ENCODE results near the gene FGF2.

FGF2 gene

DNA sequence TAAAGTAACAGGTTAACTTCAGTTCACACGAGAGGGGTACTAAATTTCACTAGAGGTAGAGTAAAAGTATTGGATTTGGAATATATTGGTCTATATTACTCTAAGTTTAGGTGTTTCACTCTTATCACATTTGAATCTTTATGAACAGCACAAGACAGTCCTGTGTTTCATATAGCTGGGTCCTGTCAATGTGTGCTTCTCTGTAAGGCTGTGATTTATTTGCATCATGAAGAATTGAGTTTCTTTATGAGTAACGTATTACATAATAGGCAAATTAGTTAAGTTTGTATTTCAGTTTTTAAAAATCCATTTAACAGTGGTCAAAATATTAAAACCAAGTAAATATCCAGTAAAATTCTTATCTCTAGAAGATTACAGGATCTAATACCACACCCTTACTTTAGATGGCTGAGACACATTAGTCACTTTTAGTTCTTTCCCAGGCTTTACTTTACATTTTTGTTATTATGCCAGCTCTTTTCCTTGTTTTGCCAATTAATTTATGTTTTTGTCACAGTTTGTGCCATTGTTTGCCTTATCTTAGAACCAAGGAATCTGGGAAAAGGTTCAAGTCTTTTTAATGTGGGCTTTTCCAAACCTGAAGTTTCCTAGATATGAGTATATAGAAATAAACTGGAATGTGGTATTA is 63.6 kb downstream of the FGF2 start:
- no peak overlapping the region for H3K4me3 ChIP-seq (ENCODE audit: low read depth, low read length)
- DNase-seq (ENCODE audit: low read depth), result no peak
- no peak for TF ChIP-seq CTCF (IDR thresholded peaks at IDR 0.05; ENCODE audit: control insufficient read depth, extremely low read depth, insufficient read depth)

- no peak overlapping the region for H3K4me3 ChIP-seq (ENCODE audit: low read depth, low read length)
- no peak for TF ChIP-seq CTCF (IDR thresholded peaks at IDR 0.05; ENCODE audit: control insufficient read depth, extremely low read depth, insufficient read depth)
- no peak for DNase-seq (ENCODE audit: low read depth)
Observed at GRCh38 chr4:122894827-122895226, 68.2 kb downstream of the FGF2 start.

DNA sequence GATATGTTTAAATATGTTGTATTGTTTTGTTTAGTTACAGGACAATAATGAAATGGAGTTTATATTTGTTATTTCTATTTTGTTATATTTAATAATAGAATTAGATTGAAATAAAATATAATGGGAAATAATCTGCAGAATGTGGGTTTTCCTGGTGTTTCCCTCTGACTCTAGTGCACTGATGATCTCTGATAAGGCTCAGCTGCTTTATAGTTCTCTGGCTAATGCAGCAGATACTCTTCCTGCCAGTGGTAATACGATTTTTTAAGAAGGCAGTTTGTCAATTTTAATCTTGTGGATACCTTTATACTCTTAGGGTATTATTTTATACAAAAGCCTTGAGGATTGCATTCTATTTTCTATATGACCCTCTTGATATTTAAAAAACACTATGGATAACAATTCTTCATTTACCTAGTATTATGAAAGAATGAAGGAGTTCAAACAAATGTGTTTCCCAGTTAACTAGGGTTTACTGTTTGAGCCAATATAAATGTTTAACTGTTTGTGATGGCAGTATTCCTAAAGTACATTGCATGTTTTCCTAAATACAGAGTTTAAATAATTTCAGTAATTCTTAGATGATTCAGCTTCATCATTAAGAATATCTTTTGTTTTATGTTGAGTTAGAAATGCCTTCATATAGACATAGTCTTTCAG is 68.8 kb downstream of the FGF2 start:
- H3K4me3 ChIP-seq (ENCODE audit: low read depth, low read length), result no peak overlapping the region
- peak; percentile 59 for DNase-seq (ENCODE audit: low read depth)
- TF ChIP-seq CTCF (IDR thresholded peaks at IDR 0.05; ENCODE audit: control insufficient read depth, extremely low read depth, insufficient read depth), result no peak

DNA sequence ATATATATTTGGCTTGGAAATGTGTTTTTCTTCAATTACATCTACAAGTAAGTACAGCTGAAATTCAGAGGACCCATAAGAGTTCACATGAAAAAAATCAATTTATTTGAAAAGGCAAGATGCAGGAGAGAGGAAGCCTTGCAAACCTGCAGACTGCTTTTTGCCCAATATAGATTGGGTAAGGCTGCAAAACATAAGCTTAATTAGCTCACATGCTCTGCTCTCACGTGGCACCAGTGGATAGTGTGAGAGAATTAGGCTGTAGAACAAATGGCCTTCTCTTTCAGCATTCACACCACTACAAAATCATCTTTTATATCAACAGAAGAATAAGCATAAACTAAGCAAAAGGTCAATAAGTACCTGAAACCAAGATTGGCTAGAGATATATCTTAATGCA is 69.6 kb downstream of the FGF2 start:
- TF ChIP-seq CTCF (IDR thresholded peaks at IDR 0.05; ENCODE audit: control insufficient read depth, extremely low read depth, insufficient read depth), result no peak
- DNase-seq (ENCODE audit: low read depth), result no peak
- no peak overlapping the region for H3K4me3 ChIP-seq (ENCODE audit: low read depth, low read length)

- no peak for TF ChIP-seq CTCF (IDR thresholded peaks at IDR 0.05; ENCODE audit: control insufficient read depth, extremely low read depth, insufficient read depth)
- peak; percentile 66 for DNase-seq (ENCODE audit: low read depth)
- no peak overlapping the region for H3K4me3 ChIP-seq (ENCODE audit: low read depth, low read length)
Observed at GRCh38 chr4:122898370-122899150, 71.9 kb downstream of the FGF2 start.

DNA sequence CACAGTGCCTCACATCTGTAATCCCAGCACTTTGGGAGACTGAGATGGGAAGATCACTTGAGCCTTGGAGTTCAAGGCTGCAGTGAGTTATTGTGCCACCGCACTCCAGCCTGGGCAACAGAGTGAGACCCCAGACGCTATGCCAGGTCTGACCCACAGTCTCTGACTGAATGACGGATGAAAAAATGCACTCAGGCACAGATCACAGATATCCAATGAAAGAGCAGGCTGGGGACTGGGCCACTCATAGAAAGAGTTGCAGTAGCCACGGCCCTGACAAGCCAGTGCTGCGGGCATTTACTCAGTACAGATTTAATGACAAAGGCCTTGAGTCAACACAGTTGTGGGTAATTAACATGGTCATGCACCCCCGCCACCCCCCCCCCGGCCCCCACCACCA is 73.1 kb downstream of the FGF2 start:
- DNase-seq (ENCODE audit: low read depth), result no peak
- no peak for TF ChIP-seq CTCF (IDR thresholded peaks at IDR 0.05; ENCODE audit: control insufficient read depth, extremely low read depth, insufficient read depth)
- H3K4me3 ChIP-seq (ENCODE audit: low read depth, low read length), result no peak overlapping the region
